ENCODE results near the gene PFDN4.

PFDN4 gene

DNA sequence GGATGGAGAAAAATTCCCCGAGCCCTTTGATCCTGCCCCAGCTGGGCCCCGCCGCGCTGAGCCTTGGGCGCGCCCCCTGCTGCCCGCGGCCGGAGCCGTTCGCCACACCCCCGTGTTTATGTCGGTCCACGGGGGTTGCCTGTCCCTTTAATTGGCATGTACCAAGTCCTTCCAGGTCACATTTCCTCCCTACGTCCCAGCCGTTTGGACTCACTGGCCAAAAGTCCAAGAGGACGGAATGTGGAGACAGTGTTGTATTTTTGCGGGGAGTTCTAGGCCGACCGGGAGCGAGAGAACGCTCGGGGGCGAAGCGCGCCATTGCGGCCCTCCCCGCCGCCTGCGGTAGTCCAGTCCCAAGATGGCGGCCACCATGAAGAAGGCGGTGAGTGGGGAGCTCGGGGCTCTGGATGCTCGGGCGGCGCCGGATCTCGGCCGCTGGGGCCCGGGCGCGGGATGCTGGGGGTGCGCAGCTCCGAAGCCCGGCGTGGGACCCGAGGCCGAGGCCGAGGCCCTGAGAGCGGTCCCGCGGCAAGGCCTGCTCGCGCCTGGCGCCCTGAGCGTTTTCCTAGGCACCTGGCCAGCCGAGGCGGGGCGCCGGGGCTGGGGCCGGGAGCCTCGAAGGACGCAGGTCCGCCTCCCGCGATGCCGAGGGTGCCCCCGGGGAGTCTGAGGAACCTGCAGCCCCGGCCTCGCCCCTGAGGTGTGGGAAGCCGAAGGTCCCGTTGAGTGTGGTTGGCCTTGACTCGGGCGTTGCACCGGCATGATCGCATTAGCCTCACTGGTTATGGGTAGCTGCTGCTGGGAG, at the start of gene PFDN4:
TSS of gene PFDN4 (plus strand) at position 345 of the 805 bp plus-strand sequence. CDS start at position 359, 14 bp downstream.
- H3K27me3 ChIP-seq (ENCODE audit: control insufficient read depth in 1 of 2, insufficient read depth in 2 of 2, low read length in 2 of 2) = no peaks in the 10 kb centered on the region
- H3K4me3 ChIP-seq (ENCODE audit: low read depth in 1 of 2, low read length in 2 of 2) = peak within 1 kb of the TSS; percentile 92 to 94
- H3K4me1 ChIP-seq (ENCODE audit: control insufficient read depth in 1 of 2, insufficient read depth in 2 of 2, low read length in 2 of 2) = peaks cover 7 to 12% of the 10 kb centered on the region in 2 donors
- H3K9ac ChIP-seq (ENCODE audit: low read depth in 1 of 2, low read length in 2 of 2) = peak within 1 kb of the TSS; percentile 64 to 83
- H3K27ac ChIP-seq (ENCODE audit: low read depth, low read length) = peak within 1 kb of the TSS; percentile 96
- H3K9me3 ChIP-seq (ENCODE audit: control insufficient read depth in 1 of 2, low read length in 2 of 2) = no peaks in the 10 kb centered on the region
- no peaks in the 10 kb centered on the region for H3K36me3 ChIP-seq (ENCODE audit: control insufficient read depth in 1 of 2, insufficient read depth in 2 of 2, low read length in 2 of 2)

GRCh38 chr20:54158226-54158625, 49.7 kb upstream of the PFDN4 start:
- no peak overlapping the region for H3K4me3 ChIP-seq (ENCODE audit: low read depth in 1 of 2, low read length in 2 of 2)
- no peaks in the 10 kb centered on the region for H3K36me3 ChIP-seq (ENCODE audit: control insufficient read depth in 1 of 2, insufficient read depth in 2 of 2, low read length in 2 of 2)
- H3K9me3 ChIP-seq (ENCODE audit: control insufficient read depth in 1 of 2, low read length in 2 of 2) = no peaks in the 10 kb centered on the region
- no peak overlapping the region for H3K9ac ChIP-seq (ENCODE audit: low read depth in 1 of 2, low read length in 2 of 2)
- peaks cover 0 to 4% of the 10 kb centered on the region in 2 donors for H3K27me3 ChIP-seq (ENCODE audit: control insufficient read depth in 1 of 2, insufficient read depth in 2 of 2, low read length in 2 of 2)
- no peaks in the 10 kb centered on the region for H3K4me1 ChIP-seq (ENCODE audit: control insufficient read depth in 1 of 2, insufficient read depth in 2 of 2, low read length in 2 of 2)
- H3K27ac ChIP-seq (ENCODE audit: low read depth, low read length) = no peak overlapping the region

GRCh38 chr20:54158856-54159418, 49.0 kb upstream of the PFDN4 start:
- Histone ChIP-seq H3K9ac (ENCODE audit: low read depth in 1 of 2, low read length in 2 of 2) (no peak overlapping the region), H3K36me3 (ENCODE audit: control insufficient read depth in 1 of 2, insufficient read depth in 2 of 2, low read length in 2 of 2) (no peaks in the 10 kb centered on the region), H3K4me3 (ENCODE audit: low read depth in 1 of 2, low read length in 2 of 2) (no peak overlapping the region), H3K27me3 (ENCODE audit: control insufficient read depth in 1 of 2, insufficient read depth in 2 of 2, low read length in 2 of 2) (peaks cover 0 to 4% of the 10 kb centered on the region in 2 donors), H3K4me1 (ENCODE audit: control insufficient read depth in 1 of 2, insufficient read depth in 2 of 2, low read length in 2 of 2) (no peaks in the 10 kb centered on the region), H3K9me3 (ENCODE audit: control insufficient read depth in 1 of 2, low read length in 2 of 2) (no peaks in the 10 kb centered on the region), H3K27ac (ENCODE audit: low read depth, low read length) (no peak overlapping the region)

DNA sequence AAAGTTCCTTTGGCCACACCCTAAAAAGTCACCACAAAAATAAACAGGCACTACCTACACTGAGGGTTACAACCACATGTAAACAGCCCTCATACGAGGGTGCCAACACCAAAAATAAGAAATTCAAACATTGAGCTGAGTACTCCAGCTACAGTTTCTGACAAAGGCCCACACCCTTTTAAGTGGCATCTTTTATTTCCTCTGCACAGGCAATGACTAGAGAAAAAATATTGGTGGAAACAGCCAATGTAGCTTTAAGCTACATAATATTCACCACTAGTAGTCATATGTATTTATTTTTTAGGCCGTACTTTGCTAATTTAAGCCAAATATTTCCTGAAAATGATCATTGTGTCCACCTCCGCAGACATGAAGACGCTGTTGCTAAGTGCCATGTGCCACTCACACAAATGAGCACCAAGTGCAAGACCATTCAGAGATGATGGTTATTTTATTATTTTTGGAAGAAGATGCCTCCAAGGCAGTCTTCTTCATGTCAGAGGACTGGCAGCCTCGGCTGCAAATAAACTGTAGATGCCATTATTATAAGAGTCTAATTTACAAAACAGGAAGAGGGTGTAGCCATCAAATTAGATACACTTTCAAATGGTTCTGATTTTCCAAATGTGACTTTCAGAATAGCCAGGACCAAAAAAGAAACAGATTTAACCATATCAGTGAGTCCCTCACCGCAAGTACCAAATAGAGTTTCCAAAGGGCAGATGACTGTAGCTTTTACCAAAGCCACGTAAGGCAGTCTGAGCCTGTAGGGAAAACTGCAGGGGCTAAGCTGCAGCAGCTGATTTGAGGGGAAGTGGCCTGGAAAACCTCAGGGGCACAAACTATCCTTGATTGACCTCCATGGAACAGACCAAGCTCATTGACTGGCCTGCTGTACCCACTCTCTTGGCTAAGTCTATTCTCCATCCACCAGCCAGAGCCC, 47.6 kb upstream of the PFDN4 start:
- Histone ChIP-seq H3K4me1 (ENCODE audit: control insufficient read depth in 1 of 2, insufficient read depth in 2 of 2, low read length in 2 of 2) (no peaks in the 10 kb centered on the region), H3K36me3 (ENCODE audit: control insufficient read depth in 1 of 2, insufficient read depth in 2 of 2, low read length in 2 of 2) (no peaks in the 10 kb centered on the region), H3K27me3 (ENCODE audit: control insufficient read depth in 1 of 2, insufficient read depth in 2 of 2, low read length in 2 of 2) (peaks cover 0 to 4% of the 10 kb centered on the region in 2 donors), H3K9me3 (ENCODE audit: control insufficient read depth in 1 of 2, low read length in 2 of 2) (no peaks in the 10 kb centered on the region), H3K27ac (ENCODE audit: low read depth, low read length) (no peak overlapping the region), H3K4me3 (ENCODE audit: low read depth in 1 of 2, low read length in 2 of 2) (no peak overlapping the region), H3K9ac (ENCODE audit: low read depth in 1 of 2, low read length in 2 of 2) (no peak overlapping the region)

DNA sequence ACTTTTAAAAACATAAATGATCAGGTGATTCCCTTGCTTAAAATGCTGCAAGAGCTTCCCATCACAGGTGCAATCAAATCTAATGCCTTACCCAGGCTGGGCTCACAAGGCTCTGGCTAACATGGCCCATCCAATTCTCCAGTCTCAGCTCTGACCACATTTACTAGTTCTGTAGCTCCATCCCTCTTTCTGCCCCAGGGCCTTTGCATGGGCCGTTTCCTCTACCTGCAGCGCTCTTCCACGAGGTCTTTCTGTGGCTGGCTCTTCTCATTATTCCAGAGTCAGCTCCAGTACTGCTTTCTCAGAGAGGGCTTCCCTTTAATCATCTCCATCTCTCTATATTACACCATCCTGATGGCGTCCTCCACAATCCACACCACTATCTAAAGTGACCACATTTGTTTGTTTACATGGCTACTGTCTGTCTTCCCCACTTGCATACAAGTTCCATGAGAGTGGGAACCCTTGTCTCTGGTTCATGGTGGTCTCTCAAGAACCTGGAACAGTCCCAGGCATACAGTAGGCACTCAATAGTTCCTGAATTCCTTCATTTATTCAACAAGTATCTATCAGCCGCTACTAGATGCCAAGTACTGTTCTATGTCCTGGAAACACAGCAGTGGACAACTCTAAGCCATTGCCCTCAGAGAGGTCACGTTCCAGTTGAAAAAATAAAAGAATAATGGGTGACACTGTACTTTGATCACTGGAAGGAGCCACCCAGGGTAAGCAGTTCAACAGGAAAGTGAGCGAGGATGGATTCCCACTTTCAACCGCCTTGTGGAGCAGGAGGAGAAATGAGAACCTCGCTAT, 46.7 kb upstream of the PFDN4 start:
- Histone ChIP-seq H3K9ac (ENCODE audit: low read depth in 1 of 2, low read length in 2 of 2) (no peak overlapping the region), H3K9me3 (ENCODE audit: control insufficient read depth in 1 of 2, low read length in 2 of 2) (no peaks in the 10 kb centered on the region), H3K36me3 (ENCODE audit: control insufficient read depth in 1 of 2, insufficient read depth in 2 of 2, low read length in 2 of 2) (no peaks in the 10 kb centered on the region), H3K27me3 (ENCODE audit: control insufficient read depth in 1 of 2, insufficient read depth in 2 of 2, low read length in 2 of 2) (peaks cover 0 to 4% of the 10 kb centered on the region in 2 donors), H3K27ac (ENCODE audit: low read depth, low read length) (no peak overlapping the region), H3K4me1 (ENCODE audit: control insufficient read depth in 1 of 2, insufficient read depth in 2 of 2, low read length in 2 of 2) (no peaks in the 10 kb centered on the region), H3K4me3 (ENCODE audit: low read depth in 1 of 2, low read length in 2 of 2) (no peak overlapping the region)

DNA sequence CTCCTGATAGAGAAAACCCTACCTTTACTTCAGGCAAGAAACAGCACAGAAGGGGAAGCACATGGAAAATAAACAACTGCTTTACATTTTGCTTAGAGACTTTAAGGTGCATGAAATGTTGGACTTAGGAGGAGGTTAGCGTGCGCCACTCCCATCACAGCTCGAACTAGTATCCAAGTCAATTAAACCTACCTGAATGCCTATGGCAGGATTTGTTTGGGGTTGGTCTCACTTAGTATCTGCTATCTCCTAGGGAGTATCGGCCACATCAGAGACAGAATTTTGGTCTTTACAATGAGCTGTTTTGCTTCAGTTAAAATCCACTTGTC, 46.1 kb upstream of the PFDN4 start:
- peaks cover 0 to 4% of the 10 kb centered on the region in 2 donors for H3K27me3 ChIP-seq (ENCODE audit: control insufficient read depth in 1 of 2, insufficient read depth in 2 of 2, low read length in 2 of 2)
- no peaks in the 10 kb centered on the region for H3K4me1 ChIP-seq (ENCODE audit: control insufficient read depth in 1 of 2, insufficient read depth in 2 of 2, low read length in 2 of 2)
- H3K4me3 ChIP-seq (ENCODE audit: low read depth in 1 of 2, low read length in 2 of 2) = no peak overlapping the region
- H3K36me3 ChIP-seq (ENCODE audit: control insufficient read depth in 1 of 2, insufficient read depth in 2 of 2, low read length in 2 of 2) = no peaks in the 10 kb centered on the region
- no peak overlapping the region for H3K27ac ChIP-seq (ENCODE audit: low read depth, low read length)
- no peak overlapping the region for H3K9ac ChIP-seq (ENCODE audit: low read depth in 1 of 2, low read length in 2 of 2)
- no peaks in the 10 kb centered on the region for H3K9me3 ChIP-seq (ENCODE audit: control insufficient read depth in 1 of 2, low read length in 2 of 2)

DNA sequence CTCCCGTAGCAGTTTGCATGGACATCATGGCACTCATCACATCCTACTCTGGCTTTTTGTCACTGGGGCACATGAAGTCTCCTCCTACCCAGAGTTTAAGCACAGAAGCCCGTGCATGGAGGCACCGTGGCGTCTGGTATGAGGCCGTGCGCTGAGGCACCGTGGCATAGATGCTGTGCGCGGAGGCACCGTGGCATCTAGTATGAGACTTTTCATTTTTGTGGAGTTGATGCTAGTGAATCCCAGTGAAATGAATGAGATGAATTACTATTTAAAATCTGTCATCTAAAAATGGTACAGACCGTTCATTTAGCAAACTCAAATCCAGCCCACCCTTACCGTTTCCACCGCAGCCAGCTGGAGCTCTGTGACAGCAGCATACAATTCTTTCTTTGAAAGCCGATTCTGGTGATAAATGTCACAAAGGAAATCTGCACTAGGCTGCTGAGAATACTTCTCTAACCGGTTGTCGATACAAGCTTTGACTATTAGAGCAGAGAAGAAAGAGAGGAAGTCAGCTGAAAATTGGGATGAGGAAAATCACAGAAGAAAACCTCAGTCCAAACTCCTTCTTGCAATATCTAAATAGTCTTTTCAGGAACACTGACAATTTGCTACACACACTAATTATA, 45.4 kb upstream of the PFDN4 start:
- Histone ChIP-seq H3K27ac (ENCODE audit: low read depth, low read length) (no peak overlapping the region), H3K9me3 (ENCODE audit: control insufficient read depth in 1 of 2, low read length in 2 of 2) (no peaks in the 10 kb centered on the region), H3K4me3 (ENCODE audit: low read depth in 1 of 2, low read length in 2 of 2) (no peak overlapping the region), H3K36me3 (ENCODE audit: control insufficient read depth in 1 of 2, insufficient read depth in 2 of 2, low read length in 2 of 2) (no peaks in the 10 kb centered on the region), H3K27me3 (ENCODE audit: control insufficient read depth in 1 of 2, insufficient read depth in 2 of 2, low read length in 2 of 2) (peaks cover 0 to 4% of the 10 kb centered on the region in 2 donors), H3K9ac (ENCODE audit: low read depth in 1 of 2, low read length in 2 of 2) (no peak overlapping the region), H3K4me1 (ENCODE audit: control insufficient read depth in 1 of 2, insufficient read depth in 2 of 2, low read length in 2 of 2) (no peaks in the 10 kb centered on the region)

GRCh38 chr20:54163402-54163801, 44.5 kb upstream of the PFDN4 start:
- H3K27ac ChIP-seq (ENCODE audit: low read depth, low read length) = no peak overlapping the region
- no peak overlapping the region for H3K4me3 ChIP-seq (ENCODE audit: low read depth in 1 of 2, low read length in 2 of 2)
- H3K9me3 ChIP-seq (ENCODE audit: control insufficient read depth in 1 of 2, low read length in 2 of 2) = no peaks in the 10 kb centered on the region
- H3K27me3 ChIP-seq (ENCODE audit: control insufficient read depth in 1 of 2, insufficient read depth in 2 of 2, low read length in 2 of 2) = peaks cover 7% of the 10 kb centered on the region in 2 donors
- no peaks in the 10 kb centered on the region for H3K4me1 ChIP-seq (ENCODE audit: control insufficient read depth in 1 of 2, insufficient read depth in 2 of 2, low read length in 2 of 2)
- no peaks in the 10 kb centered on the region for H3K36me3 ChIP-seq (ENCODE audit: control insufficient read depth in 1 of 2, insufficient read depth in 2 of 2, low read length in 2 of 2)
- H3K9ac ChIP-seq (ENCODE audit: low read depth in 1 of 2, low read length in 2 of 2) = no peak overlapping the region

DNA sequence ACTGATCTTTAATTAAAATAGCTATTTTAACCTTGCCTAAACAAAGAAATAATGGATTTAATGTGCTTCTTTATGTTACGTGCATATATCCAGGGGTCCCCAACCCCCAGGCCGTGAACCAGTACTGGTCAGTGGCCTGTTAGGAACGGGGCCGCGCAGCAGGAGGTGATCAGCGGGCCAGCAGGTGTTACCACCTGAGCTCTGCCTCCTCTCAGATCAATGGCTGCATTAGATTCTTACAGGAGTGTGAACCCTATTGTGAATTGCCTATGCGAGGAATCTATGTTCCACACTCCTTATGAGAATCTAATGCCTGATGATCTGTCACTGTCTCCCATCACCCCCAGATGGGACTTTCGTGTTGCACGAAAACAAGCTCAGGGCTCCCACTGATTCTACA, 42.9 kb upstream of the PFDN4 start:
- no peak overlapping the region for H3K9ac ChIP-seq (ENCODE audit: low read depth in 1 of 2, low read length in 2 of 2)
- H3K27ac ChIP-seq (ENCODE audit: low read depth, low read length) = no peak overlapping the region
- peaks cover 7 to 19% of the 10 kb centered on the region in 2 donors for H3K27me3 ChIP-seq (ENCODE audit: control insufficient read depth in 1 of 2, insufficient read depth in 2 of 2, low read length in 2 of 2)
- H3K4me3 ChIP-seq (ENCODE audit: low read depth in 1 of 2, low read length in 2 of 2) = no peak overlapping the region
- H3K9me3 ChIP-seq (ENCODE audit: control insufficient read depth in 1 of 2, low read length in 2 of 2) = no peaks in the 10 kb centered on the region
- H3K4me1 ChIP-seq (ENCODE audit: control insufficient read depth in 1 of 2, insufficient read depth in 2 of 2, low read length in 2 of 2) = no peaks in the 10 kb centered on the region
- no peaks in the 10 kb centered on the region for H3K36me3 ChIP-seq (ENCODE audit: control insufficient read depth in 1 of 2, insufficient read depth in 2 of 2, low read length in 2 of 2)
